Gastroesophageal sphincter (tissue), 3 donors: ENCODE results near the gene GRAMD2B.

Experiments used
- POLR2A ChIP-seq, 2 donors: fragments of 450-650 bp; IDR thresholded peaks; one replicate each; pipeline ENCODE4 v1.6.1; 2017; ENCODE audit warnings: antibody characterized with exemption in 2 of 2, mild to moderate bottlenecking in 2 of 2, moderate library complexity in 1 of 2
- POLR2AphosphoS5 ChIP-seq: sonication (generic); formaldehyde crosslinking; IDR thresholded peaks from one replicate; pipeline ENCODE4 v1.6.1; 2017; ENCODE audit warnings: antibody characterized with exemption
- TF ChIP-seq, protein P1 (sequence below), 4 experiments: fragments of 200-600 bp in 2 of 4; fragments of 450-650 bp in 2 of 4; sonication (generic) in 1 of 4; IDR thresholded peaks; one replicate each; pipeline ENCODE4 v1.5.1; 2017 to 2019; ENCODE audit warnings: antibody characterized with exemption in 4 of 4, mild to moderate bottlenecking in 2 of 4, moderate library complexity in 2 of 4

DNA sequence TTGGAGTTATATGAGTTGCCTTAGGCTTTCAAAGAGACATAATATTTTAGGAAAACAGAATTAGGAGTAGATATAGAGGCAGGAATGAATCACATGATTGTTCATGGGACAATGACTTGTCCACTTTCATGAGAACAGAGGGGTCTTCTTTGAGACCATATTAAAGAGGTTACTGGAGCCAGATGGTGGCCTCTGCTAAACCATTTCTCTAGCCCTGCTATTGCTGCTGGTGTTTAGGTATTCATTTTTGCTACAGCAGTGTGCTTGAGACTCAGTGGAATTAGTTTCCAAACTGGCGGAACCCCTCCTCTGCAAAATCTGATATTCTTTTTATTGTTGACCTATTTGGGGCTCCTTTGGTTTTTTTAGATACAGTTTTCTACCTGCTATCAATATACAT, 31.3 kb downstream of the GRAMD2B start:
- TF ChIP-seq, protein P1, sequence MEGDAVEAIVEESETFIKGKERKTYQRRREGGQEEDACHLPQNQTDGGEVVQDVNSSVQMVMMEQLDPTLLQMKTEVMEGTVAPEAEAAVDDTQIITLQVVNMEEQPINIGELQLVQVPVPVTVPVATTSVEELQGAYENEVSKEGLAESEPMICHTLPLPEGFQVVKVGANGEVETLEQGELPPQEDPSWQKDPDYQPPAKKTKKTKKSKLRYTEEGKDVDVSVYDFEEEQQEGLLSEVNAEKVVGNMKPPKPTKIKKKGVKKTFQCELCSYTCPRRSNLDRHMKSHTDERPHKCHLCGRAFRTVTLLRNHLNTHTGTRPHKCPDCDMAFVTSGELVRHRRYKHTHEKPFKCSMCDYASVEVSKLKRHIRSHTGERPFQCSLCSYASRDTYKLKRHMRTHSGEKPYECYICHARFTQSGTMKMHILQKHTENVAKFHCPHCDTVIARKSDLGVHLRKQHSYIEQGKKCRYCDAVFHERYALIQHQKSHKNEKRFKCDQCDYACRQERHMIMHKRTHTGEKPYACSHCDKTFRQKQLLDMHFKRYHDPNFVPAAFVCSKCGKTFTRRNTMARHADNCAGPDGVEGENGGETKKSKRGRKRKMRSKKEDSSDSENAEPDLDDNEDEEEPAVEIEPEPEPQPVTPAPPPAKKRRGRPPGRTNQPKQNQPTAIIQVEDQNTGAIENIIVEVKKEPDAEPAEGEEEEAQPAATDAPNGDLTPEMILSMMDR (IDR thresholded peaks at IDR 0.05), result no peak
- TF ChIP-seq POLR2AphosphoS5 (no peak), POLR2A (IDR thresholded peaks at IDR 0.05) (no peak)
